HG03342 (cell line): ENCODE data around the gene THSD4.

ENCODE experiments used
- ATAC-seq: cut with Tn5 transposase; IDR thresholded peaks from one replicate; pipeline ENCODE4 v1.9.1; 2021; ENCODE audit warnings: mild to moderate bottlenecking, moderate library complexity; ENCODE audit not compliant: unreplicated experiment

Gene THSD4

GRCh38 chr15:71341811-71342550, 226.7 kb downstream of the THSD4 start:
- no peak for ATAC-seq

GRCh38 chr15:71342658-71343057, 227.4 kb downstream of the THSD4 start:
- no peak for ATAC-seq

GRCh38 chr15:71344316-71344715, 229.0 kb downstream of the THSD4 start:
- ATAC-seq, result no peak

GRCh38 chr15:71345186-71345585, 229.9 kb downstream of the THSD4 start:
- no peak for ATAC-seq

GRCh38 chr15:71346464-71346863, 231.2 kb downstream of the THSD4 start:
- no peak for ATAC-seq

GRCh38 chr15:71348597-71348996, 233.3 kb downstream of the THSD4 start:
- ATAC-seq, result no peak

- no peak for ATAC-seq
These were observed 234.1 kb downstream of the THSD4 start for GRCh38 chr15:71349336-71349735.

- no peak for ATAC-seq
These were observed 234.7 kb downstream of the THSD4 start for GRCh38 chr15:71349736-71350526.

- no peak for ATAC-seq
These were observed 235.5 kb downstream of the THSD4 start for GRCh38 chr15:71350622-71351378.

- no peak for ATAC-seq
These were observed 236.9 kb downstream of the THSD4 start for GRCh38 chr15:71352125-71352524.

- no peak for ATAC-seq
These were observed 237.5 kb downstream of the THSD4 start for GRCh38 chr15:71352765-71353164.

- ATAC-seq, result no peak
These were observed 237.9 kb downstream of the THSD4 start for GRCh38 chr15:71353171-71353570.

- ATAC-seq, result no peak
These were observed 240.0 kb downstream of the THSD4 start for GRCh38 chr15:71355268-71355667.

GRCh38 chr15:71357321-71357732, 242.1 kb downstream of the THSD4 start:
- no peak for ATAC-seq

- ATAC-seq, result no peak
These were observed 242.7 kb downstream of the THSD4 start for GRCh38 chr15:71357967-71358366.

- ATAC-seq, result no peak
These were observed 244.0 kb downstream of the THSD4 start for GRCh38 chr15:71359246-71359645.

GRCh38 chr15:71362556-71362955, 247.3 kb downstream of the THSD4 start:
- no peak for ATAC-seq

- no peak for ATAC-seq
These were observed 248.0 kb downstream of the THSD4 start for GRCh38 chr15:71362987-71363968.

GRCh38 chr15:71364117-71364584, 248.9 kb downstream of the THSD4 start:
- no peak for ATAC-seq

GRCh38 chr15:71366522-71366921, 251.3 kb downstream of the THSD4 start:
- no peak for ATAC-seq
